ENCODE measurements around the gene SOX13. TPM values are rescaled to one million over a fixed set of nuclear protein-coding genes. Genes with fewer than 3 reads are reported as not detected.
"Not testable (repeated sequence)": the region's sequence is repeated elsewhere in the genome, so short reads cannot be mapped to it uniquely, and the experiment has no call there.

The SOX13 gene
- total RNA-seq, 1 donor from 2014 or later: 12.1 TPM

DNA sequence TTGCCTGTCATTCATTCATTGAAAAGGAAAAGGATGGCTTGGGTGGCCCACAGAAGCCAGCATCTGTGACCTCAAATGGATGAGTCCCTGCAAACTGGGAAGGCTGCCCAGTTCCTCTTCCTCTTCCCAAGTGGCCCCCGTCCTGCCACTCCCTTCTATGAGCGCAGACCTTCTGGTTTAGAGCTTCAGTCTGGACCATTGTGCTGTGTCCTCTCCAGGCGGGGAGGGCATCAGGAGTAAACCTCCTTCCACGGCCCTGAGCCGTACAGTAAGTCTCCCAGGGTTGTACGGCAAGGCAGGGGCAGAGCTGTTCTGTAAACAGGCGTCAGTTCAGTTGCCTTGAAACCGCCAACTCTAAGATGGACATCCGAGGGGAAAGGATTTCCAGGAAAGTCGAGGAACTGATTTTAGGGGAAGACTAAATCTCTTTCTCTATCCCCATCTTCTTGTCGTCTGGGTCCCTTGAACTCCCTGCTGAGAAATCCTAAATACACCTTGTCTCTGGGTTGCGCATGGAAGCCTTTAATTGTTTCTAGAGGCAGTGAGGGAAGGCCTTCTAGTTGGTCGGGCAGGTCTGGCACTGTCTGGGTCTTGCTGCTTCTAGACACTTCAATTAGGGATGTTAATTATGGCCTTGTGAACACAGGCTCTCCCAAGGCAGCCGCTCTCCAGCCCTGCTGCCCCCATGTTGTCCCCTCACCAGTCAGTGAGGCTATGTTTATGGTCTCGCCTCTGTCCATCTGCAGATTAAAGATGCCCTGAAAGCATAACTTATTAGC is 22.1 kb downstream of the SOX13 start:
- peak; percentile 40 for ATAC-seq
- intact Hi-C loops (cut with DNase I): no loop called here
- DNase-seq (ENCODE audit: missing footprints): no peak

DNA sequence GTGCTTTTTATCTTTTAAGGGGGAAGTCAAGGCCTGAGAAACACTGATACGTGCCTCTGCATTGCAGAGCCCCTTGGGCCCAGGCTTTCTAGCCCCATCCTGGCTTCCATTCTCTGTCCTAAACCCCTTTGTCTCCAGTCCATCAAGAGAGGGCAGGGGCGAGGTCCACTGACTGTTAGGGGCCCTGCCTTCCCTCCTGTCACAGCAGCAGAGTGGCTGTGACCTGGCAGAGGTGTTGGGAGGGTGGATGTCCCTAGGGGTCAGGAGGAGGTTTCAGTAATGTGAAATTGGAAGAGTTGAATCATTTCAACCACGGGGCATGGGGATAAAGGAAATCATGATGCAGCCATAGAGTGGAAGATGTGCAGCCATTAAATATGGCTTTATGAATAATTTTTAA is 24.0 kb downstream of the SOX13 start:
- no peak for ATAC-seq
- intact Hi-C loops (cut with DNase I): no loop called here
- no peak for DNase-seq (ENCODE audit: missing footprints)

DNA sequence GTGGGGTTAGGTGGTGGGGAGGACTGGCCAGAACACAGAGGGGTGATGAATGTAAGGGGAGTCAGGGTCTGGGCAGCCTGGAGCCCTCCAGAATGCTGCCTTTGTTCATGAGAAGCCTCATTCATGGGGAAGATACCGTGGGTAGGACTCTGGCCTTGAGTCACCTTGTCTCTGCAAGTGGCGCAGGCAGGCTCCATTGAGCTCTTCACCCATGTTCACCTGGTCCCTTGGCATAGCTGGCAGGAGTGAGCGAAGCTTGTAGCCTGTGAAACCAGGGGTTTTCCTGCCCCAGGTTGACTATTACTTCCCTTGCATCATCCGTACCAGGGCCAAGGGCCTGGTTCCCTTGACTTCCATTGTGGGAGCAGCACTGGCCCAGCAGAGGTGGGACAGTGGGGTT is 25.8 kb downstream of the SOX13 start:
- ATAC-seq: no peak
- DNase-seq (ENCODE audit: missing footprints): no peak
- intact Hi-C loops (cut with DNase I): no loop called here

DNA sequence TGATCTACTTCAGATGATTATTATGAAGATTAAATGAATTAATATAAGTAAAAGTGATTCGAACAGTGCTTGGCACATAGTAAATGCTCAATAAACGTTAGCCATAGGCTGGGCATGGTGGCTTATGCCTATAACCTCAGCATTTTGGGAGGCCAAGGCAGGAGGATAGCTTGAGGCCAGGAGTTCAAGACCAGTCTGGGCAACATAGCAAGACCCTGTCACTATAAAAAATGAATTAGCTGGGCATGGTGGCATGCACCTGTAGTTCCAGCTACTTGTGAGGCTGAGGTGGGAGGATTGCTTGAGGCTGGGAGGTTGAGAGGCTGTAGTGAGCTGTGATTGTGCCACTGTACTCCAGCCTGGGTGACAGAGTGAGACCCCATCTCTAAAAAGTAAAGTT is 26.8 kb downstream of the SOX13 start:
- DNase-seq (ENCODE audit: missing footprints); intact Hi-C loops (cut with DNase I); ATAC-seq: not testable (repeated sequence)

DNA sequence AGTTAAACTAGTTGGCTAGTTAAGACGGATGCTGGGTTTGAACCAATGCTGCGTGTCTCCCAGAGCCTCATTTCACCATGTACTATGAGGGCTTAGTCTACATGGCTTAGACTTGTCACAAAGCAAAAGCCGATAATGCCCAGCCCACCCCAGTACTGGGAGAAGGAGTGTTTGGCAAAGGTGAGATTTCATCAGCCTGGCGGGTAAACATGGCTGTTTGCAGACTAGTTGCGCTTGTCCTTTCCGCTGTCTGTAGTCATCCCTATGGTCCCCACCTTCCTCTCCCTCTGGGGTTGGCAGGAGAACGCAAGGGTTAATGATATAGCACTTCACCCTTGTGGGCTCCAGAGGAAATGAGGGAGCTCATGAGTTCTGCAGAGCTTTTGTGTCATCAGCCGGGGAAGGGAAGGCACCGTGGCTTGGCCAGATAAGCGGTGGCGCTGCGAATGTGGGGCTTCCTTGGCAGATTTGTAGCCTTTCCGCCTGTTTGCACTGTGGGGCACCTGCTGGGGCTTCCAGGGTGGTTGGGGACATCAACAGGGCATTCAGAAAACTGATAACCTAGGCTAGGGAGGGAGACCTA is 29.2 kb downstream of the SOX13 start:
- no peak for ATAC-seq
- DNase-seq (ENCODE audit: missing footprints): no peak
- intact Hi-C loops (cut with DNase I): no loop called here

DNA sequence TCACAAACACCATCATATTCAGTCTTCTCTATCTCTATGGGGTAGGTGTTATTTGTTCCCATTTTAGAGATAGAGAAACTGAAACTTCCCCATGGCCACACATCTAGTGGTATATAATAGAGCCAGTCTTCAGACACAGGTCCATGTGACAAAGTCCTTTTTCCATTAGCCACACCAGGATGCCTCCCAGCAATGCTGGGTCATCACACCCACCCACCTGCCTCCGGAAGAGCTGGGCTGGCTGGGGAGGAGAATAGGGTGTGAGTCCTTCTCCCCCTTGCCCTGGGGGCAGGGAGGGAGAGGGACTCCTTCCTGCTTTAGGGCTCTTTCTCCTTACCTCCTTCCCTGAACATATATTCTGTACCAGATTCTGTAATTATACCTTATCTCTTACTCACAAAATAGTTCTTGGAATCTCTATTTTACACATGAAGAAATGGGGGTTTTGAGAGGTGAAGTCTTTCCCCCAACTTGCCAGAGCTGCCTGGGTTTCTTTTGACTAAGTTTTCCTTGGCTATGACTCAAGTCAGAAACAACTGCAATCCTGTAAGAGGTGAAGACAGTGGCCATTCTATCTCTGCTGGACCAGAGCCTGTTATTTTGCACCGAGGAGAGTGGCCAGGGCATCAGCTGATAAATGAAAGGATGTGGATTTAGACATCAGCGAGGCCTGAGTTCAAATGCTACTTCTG is 30.0 kb downstream of the SOX13 start:
- ATAC-seq: no peak
- intact Hi-C loops (cut with DNase I): no loop called here

DNA sequence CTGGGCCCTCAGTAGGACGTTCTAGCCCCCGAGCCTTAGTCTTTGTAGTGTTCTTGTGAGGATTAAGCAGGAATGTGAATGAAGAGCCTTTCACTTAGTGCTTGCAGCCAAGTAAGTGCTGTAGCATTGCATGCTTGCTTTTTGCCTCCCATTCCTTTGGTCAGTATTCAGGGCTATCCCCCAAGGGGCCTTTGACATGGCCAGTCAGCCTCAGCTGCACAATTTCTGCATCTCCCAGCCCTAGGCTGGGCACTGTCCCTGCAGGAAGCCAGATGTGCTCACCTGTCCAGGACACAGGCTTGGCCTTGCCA is 30.5 kb downstream of the SOX13 start:
- ATAC-seq (no peak), DNase-seq (ENCODE audit: missing footprints) (no peak)
- intact Hi-C loops (cut with DNase I): no loop called here

More for the DNA sequence above, 30.0 kb downstream of the SOX13 start:
- no peak for DNase-seq (ENCODE audit: missing footprints)

DNA sequence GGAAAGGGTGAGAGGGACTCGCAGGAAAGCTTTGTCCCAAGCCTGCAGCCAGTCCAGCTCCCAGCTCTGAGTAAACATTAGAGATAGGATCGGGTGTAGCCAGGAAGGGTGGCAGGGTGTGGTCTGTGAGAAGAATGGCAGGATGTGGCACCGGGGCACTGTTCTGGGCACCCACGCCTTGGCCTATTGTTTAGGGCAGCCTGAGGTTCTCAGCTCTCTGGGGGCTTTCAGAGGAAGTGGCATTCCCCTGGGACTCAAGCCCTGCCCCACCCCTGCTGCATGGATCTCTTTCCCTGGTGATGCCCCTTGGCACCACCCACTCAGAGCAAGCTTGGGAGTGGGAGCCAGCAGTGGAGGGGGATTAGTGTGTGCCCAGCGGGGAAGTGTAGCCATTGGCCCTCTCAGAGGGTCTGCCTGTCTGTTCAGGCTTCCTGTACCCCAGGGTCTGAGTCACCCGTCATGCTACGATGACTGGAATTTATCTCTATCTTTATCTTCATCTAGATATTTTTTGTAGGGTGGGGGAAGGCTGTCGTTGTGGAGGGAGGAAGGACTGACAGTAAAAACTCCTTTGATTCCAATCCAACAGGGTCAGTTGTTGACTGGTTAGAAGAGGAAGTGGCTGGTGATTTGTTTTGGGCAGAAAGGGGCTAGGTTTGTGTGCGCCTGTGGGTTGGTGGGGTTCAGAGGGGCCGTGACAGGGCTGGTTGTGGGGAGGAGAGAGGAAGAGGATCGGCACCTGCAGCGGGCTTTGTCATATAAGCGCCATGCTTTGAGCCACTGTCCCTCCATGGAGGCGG is 31.6 kb downstream of the SOX13 start:
- DNase-seq (ENCODE audit: missing footprints) (no peak), ATAC-seq (no peak)
- intact Hi-C loops (cut with DNase I): no loop called here

DNA sequence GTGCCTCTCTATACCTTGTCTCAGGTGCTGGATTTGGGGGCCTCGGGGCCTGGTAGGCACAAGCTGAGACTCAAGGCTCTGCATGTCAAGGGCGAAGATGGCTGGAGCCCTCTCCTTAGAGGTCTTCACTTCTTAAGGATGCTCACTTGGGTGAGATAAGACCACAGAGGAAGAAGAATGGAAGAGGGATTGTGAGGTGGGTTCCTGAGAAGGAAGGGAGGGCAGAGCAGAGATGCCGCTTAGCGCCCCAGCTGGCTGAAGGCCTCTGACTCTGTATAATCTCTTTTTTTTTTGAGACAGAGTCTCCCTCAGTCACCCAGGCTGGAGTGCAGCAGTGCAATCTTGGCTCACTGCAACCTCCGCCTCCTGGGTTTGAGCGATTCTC is 32.2 kb downstream of the SOX13 start:
- no peak for DNase-seq (ENCODE audit: missing footprints)
- ATAC-seq: no peak
- intact Hi-C loops (cut with DNase I): no loop called here

DNA sequence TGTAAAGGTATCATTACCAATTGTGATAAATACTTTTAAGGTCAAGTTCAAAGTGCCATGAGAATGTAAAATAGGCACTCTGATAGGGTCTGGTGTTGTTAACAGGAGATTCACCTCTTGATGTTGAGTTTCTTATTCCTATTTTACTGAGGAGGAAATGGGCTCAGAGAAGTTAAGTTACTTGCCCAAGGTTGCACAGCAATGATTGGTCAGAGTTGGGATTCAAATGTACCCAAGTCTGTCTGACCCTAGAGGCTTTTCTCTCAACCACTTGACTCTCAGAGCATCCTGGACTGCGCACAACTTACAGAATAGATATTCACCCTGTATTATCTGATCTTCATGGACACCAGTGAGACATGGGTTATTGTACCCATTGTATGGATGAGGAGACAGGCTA is 33.9 kb downstream of the SOX13 start:
- DNase-seq (ENCODE audit: missing footprints): no peak
- ATAC-seq: no peak
- intact Hi-C loops (cut with DNase I): no loop called here

DNA sequence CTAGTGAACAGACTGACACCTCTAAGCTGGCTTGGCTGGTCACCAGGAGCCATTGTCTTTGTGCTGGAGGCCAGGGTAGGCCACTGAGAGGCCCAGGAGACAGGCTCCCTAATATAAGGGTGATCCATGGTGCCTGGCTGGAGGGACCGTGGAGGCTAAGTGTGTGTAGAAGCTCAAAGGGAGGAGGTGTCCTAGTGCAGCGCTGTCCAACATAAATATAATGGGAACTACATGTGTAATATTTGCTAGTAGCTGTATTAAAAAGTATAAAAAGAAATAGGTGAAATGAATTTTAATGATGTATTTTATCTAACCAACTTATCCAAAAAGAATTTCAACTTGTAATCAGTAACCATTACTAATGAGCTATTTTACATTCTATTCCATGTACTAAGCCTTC is 35.0 kb downstream of the SOX13 start:
- ATAC-seq (no peak), DNase-seq (ENCODE audit: missing footprints) (no peak)
- intact Hi-C loops (cut with DNase I): no loop called here

DNA sequence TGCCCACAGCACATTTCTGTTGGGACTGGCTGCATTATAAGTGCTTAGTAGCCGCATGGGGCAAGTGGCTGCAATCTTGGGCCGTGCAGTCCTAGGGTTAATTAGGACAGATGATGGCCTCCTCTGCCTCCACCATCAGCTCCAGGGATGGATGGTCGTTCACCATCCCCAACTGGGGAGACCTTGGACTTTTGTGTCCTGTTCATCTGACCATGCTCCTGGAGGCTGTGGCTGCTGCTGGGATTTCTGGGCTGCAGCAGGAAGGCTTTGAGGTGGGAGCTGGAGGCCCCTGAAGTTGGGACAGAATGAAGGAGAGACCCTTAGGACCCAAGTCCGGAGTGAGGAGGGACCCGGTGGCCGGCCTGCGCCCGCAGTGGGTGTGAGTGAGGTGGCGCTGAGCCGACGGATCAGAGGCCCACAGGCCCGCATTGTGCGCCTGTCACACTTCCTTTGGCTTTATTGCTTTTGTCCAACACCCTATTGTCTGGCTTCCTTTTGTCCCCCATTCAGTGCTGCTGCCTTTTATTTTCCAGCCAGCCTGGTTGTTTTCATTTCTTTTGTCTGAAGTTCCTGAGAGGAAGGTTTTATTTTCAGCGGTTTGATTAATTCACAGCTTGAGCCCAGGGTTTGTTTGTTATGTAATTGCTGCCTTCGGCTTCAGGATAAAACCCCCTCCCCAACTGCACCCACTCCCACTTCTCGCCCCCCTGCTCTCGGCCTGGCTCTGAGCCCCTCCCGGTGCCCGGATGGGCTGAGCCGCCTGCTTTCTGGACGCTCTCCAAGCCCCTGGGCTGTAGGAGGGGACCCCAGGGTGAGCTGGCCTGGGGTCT is 35.6 kb downstream of the SOX13 start:
- no peak for ATAC-seq
- no peak for DNase-seq (ENCODE audit: missing footprints)
- intact Hi-C loops (cut with DNase I): no loop called here

DNA sequence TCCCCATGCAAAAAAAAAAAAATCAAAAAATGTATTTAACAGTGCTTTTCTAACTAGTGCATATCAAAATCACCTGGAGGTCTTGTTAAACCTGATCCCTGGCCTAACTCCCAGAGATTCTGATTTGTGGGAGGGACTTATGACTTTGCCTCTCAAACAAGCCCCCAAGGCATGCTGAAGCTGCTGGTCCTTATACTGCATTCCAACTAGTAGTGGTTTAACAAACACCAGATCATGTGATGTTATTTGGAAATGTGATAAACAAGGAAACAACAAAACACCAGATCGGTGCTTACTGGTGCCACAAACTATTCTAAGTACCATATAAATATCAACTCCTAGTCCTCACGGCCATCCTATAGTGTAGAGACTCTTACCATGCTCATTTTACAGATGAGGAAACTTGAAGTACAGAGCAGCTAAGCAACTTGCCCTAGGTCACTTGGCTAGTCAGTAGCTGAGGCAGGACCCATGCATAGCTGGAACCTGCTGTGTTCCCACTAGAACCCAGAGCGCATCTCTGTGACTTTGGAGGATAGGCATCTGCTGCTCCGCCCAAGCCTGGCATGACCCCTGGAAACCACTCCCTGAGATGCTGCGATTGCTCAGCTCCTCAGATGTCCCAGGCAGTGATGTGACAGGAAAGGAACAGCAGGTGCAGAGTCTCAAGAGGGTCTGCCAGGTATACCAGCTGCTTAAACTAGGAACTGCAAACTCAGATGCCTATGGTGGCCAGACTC is 38.1 kb downstream of the SOX13 start:
- ATAC-seq (no peak), DNase-seq (ENCODE audit: missing footprints) (no peak)
- intact Hi-C loops (cut with DNase I): no loop called here

DNA sequence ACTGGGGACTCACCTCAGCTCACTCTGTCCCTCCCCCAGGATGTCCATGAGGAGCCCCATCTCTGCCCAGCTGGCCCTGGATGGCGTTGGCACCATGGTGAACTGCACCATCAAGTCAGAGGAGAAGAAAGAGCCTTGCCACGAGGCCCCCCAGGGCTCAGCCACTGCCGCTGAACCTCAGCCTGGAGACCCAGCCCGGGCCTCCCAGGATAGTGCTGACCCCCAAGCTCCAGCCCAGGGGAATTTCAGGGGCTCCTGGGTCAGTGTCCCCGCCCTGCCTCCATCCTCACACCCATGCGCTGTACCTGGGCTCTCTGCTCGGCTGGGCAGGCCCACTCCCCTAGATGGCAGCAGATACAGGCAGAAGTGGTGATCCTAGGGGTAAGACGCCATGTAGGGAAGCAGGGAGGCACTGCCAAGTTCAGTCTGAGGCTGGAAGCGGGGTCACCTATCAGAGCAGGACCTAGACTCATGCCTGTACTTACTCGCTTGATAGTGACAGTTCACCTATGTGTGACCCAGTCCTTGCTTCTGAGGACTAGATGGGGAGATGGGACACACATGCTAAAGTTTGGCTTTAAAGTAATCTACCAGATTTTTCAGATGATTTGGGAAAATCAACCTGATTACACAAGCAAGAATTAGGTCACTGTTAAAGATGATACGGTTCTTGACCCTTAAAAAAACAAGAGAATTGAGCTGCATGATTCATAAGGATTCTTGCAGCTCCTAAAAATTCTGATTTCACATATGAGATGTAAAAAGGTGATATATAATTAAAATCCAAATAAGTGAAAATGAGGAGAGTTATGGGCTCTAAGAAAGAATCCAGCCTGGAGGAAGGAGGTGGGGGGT is 40.2 kb downstream of the SOX13 start:
- intact Hi-C loops (cut with DNase I): no loop called here
- no peak for DNase-seq (ENCODE audit: missing footprints)
- no peak for ATAC-seq

DNA sequence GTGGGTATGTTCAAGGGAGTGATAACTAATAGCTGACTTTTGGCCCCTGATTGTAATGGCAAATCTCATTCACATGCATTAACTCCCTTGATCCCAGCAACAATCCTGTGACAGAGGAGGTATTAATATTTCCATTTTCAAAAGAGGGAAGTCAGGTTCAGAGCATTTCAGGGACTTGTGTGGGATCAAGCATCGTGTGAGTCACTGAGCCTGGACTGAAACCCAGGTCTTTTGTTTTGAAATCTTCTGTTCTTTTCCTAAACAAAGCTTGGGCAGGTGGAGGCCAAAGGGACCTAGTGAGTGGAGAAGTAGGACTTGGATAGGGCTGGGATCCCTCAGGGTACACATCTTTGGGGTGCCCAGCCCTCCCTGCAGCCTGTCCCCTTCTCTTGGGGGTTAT is 41.0 kb downstream of the SOX13 start:
- DNase-seq (ENCODE audit: missing footprints) (no peak), ATAC-seq (no peak)
- intact Hi-C loops (cut with DNase I): no loop called here

DNA sequence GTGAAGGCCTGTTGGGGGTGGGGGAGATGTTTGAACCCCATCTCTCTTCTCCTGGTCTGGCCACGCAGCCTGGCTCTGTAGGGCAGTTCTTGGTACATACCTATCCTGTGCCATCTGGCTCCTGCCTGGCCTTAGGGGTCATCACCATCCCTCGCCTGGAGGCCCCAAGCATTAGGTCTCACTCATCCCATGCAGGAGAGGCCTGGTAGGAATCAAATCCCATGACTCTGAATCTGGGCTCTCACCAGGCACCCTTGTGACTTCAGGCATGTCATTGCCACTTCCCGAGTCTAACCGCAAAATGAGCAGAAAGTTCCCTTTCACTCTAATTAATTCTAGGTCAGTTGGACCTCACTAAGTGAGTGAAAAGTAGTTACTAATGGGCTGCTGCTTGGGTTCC is 41.7 kb downstream of the SOX13 start:
- ATAC-seq (no peak), DNase-seq (ENCODE audit: missing footprints) (no peak)
- intact Hi-C loops (cut with DNase I): no loop called here

DNA sequence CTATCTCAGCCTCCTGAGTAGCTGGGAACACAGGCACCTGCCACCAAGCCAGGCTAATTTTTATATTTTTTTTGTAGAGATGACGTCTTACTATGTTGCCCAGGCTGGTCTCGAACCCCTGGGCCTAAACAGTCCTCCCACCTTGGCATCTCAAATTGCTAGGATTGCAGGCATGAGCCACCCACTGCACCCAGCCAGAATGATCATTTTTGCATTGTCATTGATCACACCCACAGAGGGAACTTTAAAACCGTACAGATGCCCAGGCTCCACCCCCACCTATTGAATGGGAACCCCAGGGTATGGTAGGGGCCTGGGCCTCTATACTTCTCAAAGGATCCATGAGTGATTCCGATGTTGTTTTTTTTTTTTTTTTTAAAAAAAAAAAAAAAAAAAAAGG is 42.2 kb downstream of the SOX13 start:
- intact Hi-C loops (cut with DNase I): no loop called here
- ATAC-seq (no peak), DNase-seq (ENCODE audit: missing footprints) (no peak)
